Measurements from ENCODE around the gene TBC1D2B. TPM values are rescaled to one million over a fixed set of nuclear protein-coding genes. Genes with fewer than 3 reads are reported as not detected.

TBC1D2B gene
- total RNA-seq, 1 experiment from 2014 or later: 20.1 TPM

Small RNA genes lying within 50 kb of the gene (small RNA-seq; reads per million reads assigned to genes)
- gene RF00092: not detected

Other genes with a start within 250 kb of the TBC1D2B start
- not detected in 2 replicates for gene SH2D7, start 14.8 kb upstream of the TBC1D2B start, total RNA-seq (2014; rRNA removed; shearing (Covaris generic); ENCODE audit: low replicate concordance)
- gene CIB2, start 53.7 kb upstream of the TBC1D2B start, total RNA-seq (2014; rRNA removed; shearing (Covaris generic); ENCODE audit: low replicate concordance): 1.1 and 4.4 TPM in 2 replicates
- gene IDH3A, start 71.7 kb upstream of the TBC1D2B start, total RNA-seq (2014; rRNA removed; shearing (Covaris generic); ENCODE audit: low replicate concordance): 49.3 and 57.2 TPM in 2 replicates
- gene ACSBG1, start 156.9 kb upstream of the TBC1D2B start, total RNA-seq (2014; rRNA removed; shearing (Covaris generic); ENCODE audit: low replicate concordance): not detected in 2 replicates
- gene DNAJA4, start 186.9 kb upstream of the TBC1D2B start, total RNA-seq (2014; rRNA removed; shearing (Covaris generic); ENCODE audit: low replicate concordance): not detected in 2 replicates
- gene SKIC8, start 221.9 kb upstream of the TBC1D2B start, total RNA-seq (2014; rRNA removed; shearing (Covaris generic); ENCODE audit: low replicate concordance): 96.9 and 134 TPM in 2 replicates